Measurements from ENCODE around the gene MAD1L1.

MAD1L1 gene

DNA sequence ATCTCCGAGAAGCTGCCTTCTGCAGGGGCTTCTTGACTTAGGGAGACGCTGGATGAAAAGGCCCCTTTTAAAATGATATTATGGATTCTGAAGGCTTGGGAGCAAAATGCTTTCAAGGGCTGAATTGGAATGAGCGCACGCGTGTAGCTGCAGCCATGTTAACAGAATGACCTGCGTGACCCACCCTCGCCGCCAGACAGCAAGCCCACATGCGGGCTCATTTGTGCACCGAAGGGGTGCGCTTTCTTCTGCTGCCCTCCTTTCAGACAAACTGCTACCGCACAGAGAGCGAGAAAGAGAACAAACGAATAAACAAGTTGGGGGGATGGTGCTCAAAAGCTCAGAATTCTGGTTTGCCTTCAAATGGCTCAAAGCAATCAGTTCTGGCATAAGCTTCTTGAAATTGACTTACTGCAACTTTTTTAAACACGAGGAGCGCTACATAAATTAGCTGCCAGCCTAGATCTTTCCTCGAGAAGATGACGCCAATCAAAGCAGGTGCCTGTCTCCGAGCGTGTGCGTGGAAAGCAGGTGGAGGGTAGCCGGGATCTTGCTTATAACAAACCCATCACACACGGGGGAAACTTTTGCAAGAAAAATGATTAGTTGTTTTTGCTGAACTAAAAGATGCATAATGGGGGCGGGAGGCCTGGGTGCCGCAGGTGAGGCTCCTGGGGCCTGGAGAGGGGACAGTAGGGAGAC lies 268.4 kb downstream of the MAD1L1 start:
- FAIRE-seq (no peak), DNase-seq (ENCODE audit: insufficient read length) (no peak)
- TF ChIP-seq POLR2A (IDR thresholded peaks at IDR 0.05; ENCODE audit: low read depth, low read length) (no peak), TAF1 (IDR thresholded peaks at IDR 0.05; ENCODE audit: borderline replicate concordance, low read depth, low read length) (no peak), POLR2AphosphoS5 (IDR thresholded peaks at IDR 0.05; ENCODE audit: low read depth, low read length) (no peak)

DNA sequence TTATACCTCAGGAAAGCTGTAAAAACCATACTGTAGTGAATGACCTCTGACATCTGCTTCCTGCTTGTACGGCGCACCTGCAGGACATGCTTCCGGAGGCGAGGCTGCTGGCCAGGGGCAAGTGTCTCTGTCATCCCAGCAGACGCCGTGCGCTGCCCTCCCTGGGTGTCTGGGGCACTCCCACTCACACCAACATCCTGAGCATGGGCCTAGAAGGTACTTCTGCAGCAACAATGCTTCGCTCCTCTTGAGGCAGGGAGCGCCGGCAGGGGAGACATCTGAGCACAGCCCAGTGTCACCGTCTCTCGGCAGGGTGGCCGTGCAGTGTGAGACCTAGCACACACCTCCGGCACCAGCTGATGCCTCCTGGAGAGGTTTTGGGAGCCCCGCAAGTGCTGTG lies 269.2 kb downstream of the MAD1L1 start:
- no peak for TF ChIP-seq POLR2A (IDR thresholded peaks at IDR 0.05; ENCODE audit: low read depth, low read length)
- TF ChIP-seq POLR2AphosphoS5 (IDR thresholded peaks at IDR 0.05; ENCODE audit: low read depth, low read length) = no peak
- TF ChIP-seq TAF1 (IDR thresholded peaks at IDR 0.05; ENCODE audit: borderline replicate concordance, low read depth, low read length) = no peak
- DNase-seq (ENCODE audit: insufficient read length) (no peak), FAIRE-seq (no peak)

DNA sequence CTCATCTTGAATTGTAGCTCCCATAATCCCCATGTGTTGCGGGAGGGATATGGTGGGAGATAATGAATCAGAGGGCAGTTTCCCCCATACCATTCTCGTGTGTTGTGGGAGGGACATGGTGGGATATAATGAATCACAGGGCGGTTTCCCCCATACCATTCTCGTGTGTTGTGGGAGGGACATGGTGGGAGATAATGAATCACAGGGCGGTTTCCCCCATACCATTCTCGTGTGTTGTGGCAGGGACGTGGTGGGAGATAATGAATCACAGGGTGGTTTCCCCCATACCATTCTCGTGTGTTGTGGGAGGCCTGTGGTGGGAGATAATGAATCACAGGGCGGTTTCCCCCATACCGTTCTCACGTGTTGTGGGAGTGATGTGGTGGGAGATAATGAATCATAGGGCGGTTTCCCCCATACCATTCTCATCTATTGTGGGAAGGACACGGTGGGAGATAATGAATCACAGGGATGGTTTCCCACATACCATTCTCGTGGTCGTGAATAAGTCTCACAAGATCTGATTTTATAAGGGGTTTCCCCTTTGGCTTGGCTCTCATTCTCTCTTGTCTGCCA lies 271.0 kb downstream of the MAD1L1 start:
- FAIRE-seq (no peak), DNase-seq (ENCODE audit: insufficient read length) (no peak)
- TF ChIP-seq POLR2A (IDR thresholded peaks at IDR 0.05; ENCODE audit: low read depth, low read length) (no peak), POLR2AphosphoS5 (IDR thresholded peaks at IDR 0.05; ENCODE audit: low read depth, low read length) (no peak), TAF1 (IDR thresholded peaks at IDR 0.05; ENCODE audit: borderline replicate concordance, low read depth, low read length) (no peak)

DNA sequence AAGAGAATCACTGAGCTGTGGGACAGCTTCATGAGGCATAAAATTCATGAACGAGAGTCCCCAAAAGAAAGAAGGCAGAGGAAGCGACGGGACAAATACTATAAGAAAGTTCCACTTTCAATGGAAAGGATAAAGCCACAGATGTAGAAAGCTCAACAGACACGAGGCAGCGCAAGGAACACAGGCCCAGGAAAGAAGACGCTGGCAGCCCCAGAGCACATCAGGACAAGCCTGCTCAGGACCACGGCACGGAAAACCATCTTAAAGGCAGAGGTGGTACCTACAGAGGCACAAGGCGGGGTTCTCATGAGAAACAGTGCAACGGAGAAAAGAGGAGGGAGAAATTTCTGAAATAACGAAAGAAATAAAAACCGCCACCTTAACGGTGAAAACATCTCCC lies 273.4 kb downstream of the MAD1L1 start:
- no peak for DNase-seq (ENCODE audit: insufficient read length)
- FAIRE-seq = no peak
- TF ChIP-seq TAF1 (IDR thresholded peaks at IDR 0.05; ENCODE audit: borderline replicate concordance, low read depth, low read length) (no peak), POLR2A (IDR thresholded peaks at IDR 0.05; ENCODE audit: low read depth, low read length) (no peak), POLR2AphosphoS5 (IDR thresholded peaks at IDR 0.05; ENCODE audit: low read depth, low read length) (no peak)

DNA sequence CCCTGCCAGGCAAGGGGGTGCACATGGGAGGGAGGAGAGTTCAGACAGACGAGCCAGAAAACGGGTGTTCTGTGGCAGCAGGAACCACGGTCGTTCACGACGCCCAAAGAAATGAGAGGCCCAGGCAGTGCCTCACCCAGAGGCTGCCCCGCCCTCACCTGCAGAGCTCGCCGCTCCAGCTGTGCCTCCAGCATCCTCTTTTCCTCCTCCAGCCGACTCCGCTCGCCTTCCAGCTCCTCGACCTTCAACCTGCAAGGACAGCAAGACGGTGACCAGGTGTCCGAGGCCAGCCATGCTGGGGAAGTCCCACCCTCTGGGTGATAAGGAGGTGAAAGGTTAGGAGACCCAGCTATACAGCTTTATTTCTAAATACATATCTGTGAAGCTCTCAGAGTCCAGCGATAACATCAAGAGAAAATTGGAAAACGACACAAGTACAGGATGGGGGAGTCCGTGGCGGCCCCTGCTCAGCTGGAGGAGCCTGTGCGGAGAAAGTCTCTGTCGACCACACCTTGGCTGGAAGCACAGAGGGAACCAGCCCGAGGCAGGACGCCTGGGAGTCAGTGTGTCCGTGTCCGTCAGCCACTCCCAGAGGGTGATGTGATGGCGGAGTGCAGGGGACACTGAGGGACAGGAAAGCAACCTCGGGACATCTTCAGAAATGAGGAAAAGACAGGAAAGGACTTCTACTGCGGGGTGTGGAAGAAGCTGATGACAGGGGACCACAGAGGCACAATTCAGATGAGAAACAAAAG lies 275.1 kb downstream of the MAD1L1 start:
- TF ChIP-seq TAF1 (IDR thresholded peaks at IDR 0.05; ENCODE audit: borderline replicate concordance, low read depth, low read length) (no peak), POLR2AphosphoS5 (IDR thresholded peaks at IDR 0.05; ENCODE audit: low read depth, low read length) (no peak)
- FAIRE-seq (no peak), DNase-seq (ENCODE audit: insufficient read length) (no peak)

DNA sequence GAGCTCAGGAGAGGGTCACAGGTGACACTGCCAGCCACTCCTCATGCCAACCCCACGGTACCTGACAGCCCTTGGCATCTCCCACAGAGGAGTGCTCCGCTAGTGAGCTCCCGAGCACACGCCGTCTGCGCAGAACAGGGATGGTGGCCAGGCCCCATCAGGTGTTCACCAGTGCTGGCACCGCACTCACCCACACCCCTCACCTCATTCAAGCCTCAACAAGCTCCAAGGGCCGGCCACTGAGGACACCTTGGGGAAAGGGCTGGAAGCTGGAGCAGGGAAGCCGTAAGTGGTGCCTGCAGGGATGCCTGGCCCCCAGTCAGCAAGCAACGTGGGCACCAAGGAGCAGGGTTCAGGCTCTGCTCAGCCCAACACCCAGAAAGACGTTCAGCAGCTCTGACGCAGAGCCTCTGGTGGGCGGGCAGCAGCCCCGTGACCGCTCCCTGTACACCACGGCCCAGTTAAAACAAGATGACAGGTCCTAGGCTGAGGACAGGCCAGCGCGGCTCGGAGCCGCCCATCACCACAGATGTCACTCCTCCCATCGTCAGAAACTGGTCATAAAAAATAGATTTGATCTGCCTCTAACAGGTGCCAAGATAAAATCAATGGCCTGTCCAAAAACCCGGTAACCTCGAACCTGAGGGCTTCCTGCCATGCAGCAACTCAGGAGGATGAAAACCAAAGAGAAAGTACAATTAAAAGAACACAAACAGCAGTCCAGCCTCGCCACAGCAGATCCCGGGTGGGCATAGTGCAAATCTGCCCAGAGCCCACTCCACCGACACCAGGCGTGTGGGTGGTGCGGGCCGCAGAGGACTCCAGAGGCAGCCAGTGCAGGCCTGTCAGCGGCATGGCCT lies 275.9 kb downstream of the MAD1L1 start:
- DNase-seq (ENCODE audit: insufficient read length) (no peak), FAIRE-seq (no peak)
- no peak for TF ChIP-seq POLR2A (IDR thresholded peaks at IDR 0.05; ENCODE audit: low read depth, low read length)
- no peak for TF ChIP-seq TAF1 (IDR thresholded peaks at IDR 0.05; ENCODE audit: borderline replicate concordance, low read depth, low read length)
- no peak for TF ChIP-seq POLR2AphosphoS5 (IDR thresholded peaks at IDR 0.05; ENCODE audit: low read depth, low read length)

DNA sequence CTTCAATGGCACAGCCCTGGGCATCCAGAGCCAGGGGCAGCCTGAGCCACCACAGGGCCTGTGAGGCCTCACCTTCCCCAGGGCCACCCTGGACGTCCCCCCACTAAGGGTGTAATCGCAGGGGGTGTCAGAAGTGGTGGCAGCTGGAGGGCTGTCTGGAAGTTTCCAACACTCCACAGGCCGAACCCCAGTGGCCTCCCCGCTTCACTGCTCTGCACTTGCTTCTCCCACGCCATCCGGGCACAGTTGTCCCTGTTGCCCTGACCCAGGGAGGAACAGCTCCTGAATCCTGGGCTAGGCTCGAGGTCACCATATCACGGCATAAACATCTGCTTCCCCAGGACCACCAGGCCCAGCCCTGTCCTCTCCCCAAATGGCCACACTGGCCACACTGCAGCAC lies 276.6 kb downstream of the MAD1L1 start:
- TF ChIP-seq POLR2A (IDR thresholded peaks at IDR 0.05; ENCODE audit: low read depth, low read length) = no peak
- no peak for TF ChIP-seq POLR2AphosphoS5 (IDR thresholded peaks at IDR 0.05; ENCODE audit: low read depth, low read length)
- no peak for TF ChIP-seq TAF1 (IDR thresholded peaks at IDR 0.05; ENCODE audit: borderline replicate concordance, low read depth, low read length)
- no peak for FAIRE-seq
- DNase-seq (ENCODE audit: insufficient read length) = no peak

DNA sequence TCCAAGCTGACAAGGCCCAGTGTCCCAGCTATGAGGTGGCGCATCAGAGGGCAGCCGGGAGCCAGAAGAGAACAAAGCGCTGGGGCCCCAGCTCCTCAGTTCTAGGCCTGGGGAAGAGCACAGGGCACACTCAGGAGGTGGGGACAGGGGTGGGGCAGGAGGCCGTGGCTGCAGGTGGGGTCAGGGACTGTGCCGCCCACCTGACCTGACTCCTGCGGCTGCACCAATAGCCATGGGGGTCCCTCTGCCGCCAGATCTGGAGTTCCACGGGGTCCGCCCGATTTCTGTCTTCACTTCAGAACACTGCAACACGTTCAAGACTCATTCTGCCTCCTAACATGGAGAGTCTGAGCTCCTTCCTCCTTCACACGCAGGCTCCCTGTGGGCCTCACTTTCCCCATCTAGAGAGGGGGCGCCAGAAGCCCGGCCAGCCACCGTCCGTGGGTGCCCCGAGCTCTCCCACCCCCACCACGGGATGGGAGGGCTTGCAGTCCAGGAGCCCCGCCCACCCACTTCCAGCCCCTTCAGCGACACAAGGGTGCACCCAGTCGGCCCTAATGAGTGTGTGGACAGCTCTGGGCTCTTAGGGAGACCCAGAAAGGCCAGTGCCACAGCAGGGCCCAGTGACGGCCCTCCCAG lies 278.3 kb downstream of the MAD1L1 start:
- FAIRE-seq = no peak
- TF ChIP-seq POLR2AphosphoS5 (IDR thresholded peaks at IDR 0.05; ENCODE audit: low read depth, low read length) (no peak), TAF1 (IDR thresholded peaks at IDR 0.05; ENCODE audit: borderline replicate concordance, low read depth, low read length) (no peak), POLR2A (IDR thresholded peaks at IDR 0.05; ENCODE audit: low read depth, low read length) (no peak)
- no peak for DNase-seq (ENCODE audit: insufficient read length)

DNA sequence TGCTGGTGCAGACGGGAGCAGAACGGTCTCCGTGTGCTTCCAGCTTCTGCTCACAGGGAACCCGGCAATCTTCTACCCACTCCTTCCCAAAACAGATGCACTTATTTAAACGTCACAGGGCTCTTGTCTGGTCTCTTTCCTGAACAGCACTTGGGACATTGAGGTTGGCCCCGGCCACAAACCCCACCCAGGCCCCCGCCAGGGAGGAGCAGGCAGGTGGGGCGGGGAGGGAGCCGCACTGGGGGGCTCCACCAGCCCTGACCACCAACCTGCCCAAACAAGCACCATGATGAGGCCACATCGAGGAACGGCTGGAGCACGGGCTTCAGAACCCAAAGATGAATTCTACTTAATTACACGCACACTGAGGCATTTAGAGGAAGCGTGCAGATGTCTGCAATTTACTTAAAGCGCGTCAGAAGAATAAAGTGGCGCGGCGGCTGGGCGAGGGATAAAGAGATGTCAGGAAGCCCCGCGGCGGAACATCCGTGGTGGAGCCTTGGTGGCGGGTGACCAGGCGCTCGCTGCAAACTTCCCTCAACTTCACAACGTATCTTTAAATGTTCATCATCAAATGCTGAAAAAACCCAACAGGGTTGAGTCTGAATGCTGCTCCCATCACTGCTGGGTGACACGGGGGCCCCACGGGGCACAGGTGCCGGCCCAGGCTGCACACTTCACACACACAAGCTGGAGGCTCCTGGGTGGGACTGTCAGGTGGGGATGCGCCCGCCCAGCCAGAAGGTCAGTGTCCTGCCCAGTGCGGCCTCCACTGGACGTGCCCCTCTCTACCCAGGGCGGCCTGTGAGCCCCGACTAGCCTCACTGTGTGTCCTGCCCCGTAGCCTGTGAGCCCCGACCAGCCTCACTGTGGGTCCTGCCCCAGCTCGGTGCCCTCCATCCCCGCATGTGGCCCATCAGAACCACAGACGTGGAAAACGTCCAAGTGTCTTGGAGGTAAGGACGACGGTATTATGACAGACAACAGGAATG lies 279.2 kb downstream of the MAD1L1 start:
- TF ChIP-seq POLR2AphosphoS5 (IDR thresholded peaks at IDR 0.05; ENCODE audit: low read depth, low read length) (no peak), TAF1 (IDR thresholded peaks at IDR 0.05; ENCODE audit: borderline replicate concordance, low read depth, low read length) (no peak), POLR2A (IDR thresholded peaks at IDR 0.05; ENCODE audit: low read depth, low read length) (no peak)
- FAIRE-seq (no peak), DNase-seq (ENCODE audit: insufficient read length) (no peak)

DNA sequence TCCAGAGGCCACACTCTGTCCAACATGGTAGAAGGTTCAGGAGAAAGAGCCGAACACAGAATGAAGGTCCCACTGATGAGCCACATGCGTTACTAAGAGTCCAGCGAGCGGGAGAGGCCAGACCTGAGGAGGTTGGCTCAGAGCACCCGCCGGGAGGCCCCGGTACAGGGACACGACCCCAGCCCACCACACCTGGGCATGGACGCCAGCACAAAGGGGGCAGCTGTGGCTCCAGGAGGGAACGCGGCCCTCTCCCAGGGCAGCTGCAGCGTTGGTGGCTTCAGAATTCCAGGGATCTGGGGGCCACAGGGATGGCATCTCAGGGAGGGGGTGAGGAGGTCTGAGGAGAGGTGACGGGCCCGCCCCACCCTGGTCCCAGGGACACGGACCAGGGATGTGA lies 280.0 kb downstream of the MAD1L1 start:
- no peak for FAIRE-seq
- DNase-seq (ENCODE audit: insufficient read length) = no peak
- TF ChIP-seq POLR2A (IDR thresholded peaks at IDR 0.05; ENCODE audit: low read depth, low read length) (no peak), POLR2AphosphoS5 (IDR thresholded peaks at IDR 0.05; ENCODE audit: low read depth, low read length) (no peak), TAF1 (IDR thresholded peaks at IDR 0.05; ENCODE audit: borderline replicate concordance, low read depth, low read length) (no peak)
